A673 (cell line): ENCODE data around the gene HSF2BP.

Experiments used
- EZH2 ChIP-seq: fragments of 200-600 bp; sonication (generic); IDR thresholded peaks from 2 replicates; pipeline ENCODE4 v1.6.1; 2017; ENCODE audit warnings: borderline replicate concordance, low read depth, mild to moderate bottlenecking, mixed read lengths, antibody characterized with exemption, low read length; ENCODE audit not compliant: poor library complexity, severe bottlenecking
- TF ChIP-seq, protein P1 (sequence below): fragments of 300-800, 200-600 bp; sonication (generic); conservative IDR thresholded peaks from 2 replicates; pipeline ENCODE4 v1.5.1; 2017; ENCODE audit warnings: low read depth, mild to moderate bottlenecking, antibody characterized with exemption, low read length, moderate library complexity, mixed read lengths

- TF ChIP-seq, protein P1, sequence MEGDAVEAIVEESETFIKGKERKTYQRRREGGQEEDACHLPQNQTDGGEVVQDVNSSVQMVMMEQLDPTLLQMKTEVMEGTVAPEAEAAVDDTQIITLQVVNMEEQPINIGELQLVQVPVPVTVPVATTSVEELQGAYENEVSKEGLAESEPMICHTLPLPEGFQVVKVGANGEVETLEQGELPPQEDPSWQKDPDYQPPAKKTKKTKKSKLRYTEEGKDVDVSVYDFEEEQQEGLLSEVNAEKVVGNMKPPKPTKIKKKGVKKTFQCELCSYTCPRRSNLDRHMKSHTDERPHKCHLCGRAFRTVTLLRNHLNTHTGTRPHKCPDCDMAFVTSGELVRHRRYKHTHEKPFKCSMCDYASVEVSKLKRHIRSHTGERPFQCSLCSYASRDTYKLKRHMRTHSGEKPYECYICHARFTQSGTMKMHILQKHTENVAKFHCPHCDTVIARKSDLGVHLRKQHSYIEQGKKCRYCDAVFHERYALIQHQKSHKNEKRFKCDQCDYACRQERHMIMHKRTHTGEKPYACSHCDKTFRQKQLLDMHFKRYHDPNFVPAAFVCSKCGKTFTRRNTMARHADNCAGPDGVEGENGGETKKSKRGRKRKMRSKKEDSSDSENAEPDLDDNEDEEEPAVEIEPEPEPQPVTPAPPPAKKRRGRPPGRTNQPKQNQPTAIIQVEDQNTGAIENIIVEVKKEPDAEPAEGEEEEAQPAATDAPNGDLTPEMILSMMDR: no peak
- TF ChIP-seq EZH2: no peak
Observed at GRCh38 chr21:43692949-43693348, 33.7 kb upstream of the HSF2BP start.
